SKM-1 (cell line): Measurements from ENCODE around the gene ELOF1.
"Not testable (repeated sequence)": the region's sequence is repeated elsewhere in the genome, so short reads cannot be mapped to it uniquely, and the experiment has no call there.

Experiments used
- DNase-seq: peaks from one replicate; lab custom pipeline; 2025; ENCODE audit not compliant: unreplicated experiment; lab: John Stamatoyannopoulos, UW

ELOF1 gene

DNA sequence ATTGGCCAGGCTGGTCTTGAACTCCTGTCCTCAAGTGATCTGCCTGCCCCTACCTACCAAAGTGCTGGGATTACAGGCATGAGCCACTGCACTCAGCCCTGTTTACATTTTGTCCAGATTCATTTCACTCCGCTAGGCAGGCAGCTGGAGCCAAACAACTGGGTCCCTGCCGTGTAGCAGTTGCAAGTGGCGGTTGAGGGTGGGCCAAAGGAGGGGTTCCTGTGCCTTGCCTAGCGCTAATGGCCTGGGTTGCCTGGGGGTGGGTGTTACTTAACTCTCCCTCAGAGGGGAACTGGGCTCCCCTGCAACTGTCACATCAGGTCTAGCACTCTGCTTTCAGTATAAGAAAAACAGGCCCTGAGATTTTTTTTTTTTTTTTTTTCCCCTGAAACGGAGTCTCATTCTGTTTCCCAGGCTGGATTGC is 11.0 kb upstream of the ELOF1 start:
- no peak for DNase-seq

DNA sequence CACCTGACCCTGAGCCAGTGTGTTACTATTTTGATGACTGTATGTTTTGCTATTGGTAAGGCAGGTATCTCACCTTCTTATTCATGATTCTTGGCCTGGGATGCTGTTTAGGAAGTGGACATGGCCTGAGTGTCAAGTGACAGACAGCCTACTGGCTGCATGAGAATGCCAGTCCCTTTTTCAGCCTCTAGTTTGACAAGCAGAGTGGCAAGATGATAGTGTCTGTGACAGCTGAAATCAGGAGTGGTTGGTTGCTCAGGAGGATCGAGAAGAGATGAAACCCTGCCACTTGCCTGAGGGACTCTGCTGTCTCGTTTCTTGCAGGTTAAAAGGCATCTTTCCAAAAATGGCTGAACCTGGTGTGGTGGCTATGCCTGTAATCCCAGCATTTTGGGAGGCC is 7.1 kb upstream of the ELOF1 start:
- no peak for DNase-seq

DNA sequence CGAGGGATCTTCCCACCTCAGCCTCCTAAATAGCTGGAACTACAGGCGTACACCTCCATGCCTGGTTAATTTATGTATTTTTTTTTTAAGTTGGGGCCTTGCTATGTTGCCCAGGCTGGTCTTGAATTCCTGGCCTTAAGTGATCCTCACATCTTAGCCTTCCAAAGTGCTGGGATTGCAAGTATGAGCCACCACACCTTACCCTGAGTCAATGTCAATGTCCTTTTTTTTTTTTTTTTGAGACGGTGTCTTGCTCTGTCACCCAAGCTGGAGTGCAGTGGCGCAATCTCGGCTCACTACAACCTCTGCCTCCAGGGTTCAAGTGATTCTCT is 6.6 kb upstream of the ELOF1 start:
- DNase-seq, result not testable (repeated sequence)

DNA sequence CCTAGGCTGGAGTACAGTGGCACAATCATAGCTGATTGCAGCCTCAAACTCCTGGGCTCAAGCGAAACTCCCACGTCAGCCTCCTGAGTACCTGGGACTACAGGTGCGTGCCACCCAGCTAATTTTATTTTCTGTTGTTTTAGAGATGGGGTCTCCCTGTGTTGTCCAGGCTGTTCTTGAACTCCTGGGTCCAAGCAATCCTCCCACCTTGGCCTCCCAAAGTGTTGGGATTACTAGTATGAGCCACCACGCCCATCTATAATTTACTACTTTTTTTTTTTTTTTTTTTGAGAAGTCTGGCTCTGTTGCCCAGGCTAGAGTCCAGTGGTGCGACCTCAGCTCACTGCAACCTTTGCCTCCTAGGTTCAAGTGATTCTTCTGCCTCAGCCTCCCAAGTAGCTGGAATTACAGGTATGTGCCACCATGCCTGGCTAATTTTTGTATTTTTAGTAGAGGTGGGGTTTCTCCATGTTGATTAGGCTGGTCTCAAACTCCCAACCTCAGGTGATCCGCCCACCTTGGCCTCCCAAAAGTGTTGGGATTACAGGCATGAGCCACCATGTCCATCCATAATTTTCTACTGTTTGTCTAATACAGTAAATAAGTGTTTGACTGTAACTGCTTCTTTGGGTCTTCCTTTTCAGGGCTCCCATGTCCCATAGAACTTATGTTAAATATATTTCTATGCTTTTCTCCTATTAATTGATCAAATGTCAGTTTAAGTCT is 5.2 kb upstream of the ELOF1 start:
- not testable (repeated sequence) for DNase-seq

- no peak for DNase-seq
Measured at GRCh38 chr19:11563532-11563931, 4.5 kb upstream of the ELOF1 start.

GRCh38 chr19:11560404-11561051 is 1.5 kb upstream of the ELOF1 start:
- peak; percentile 54 for DNase-seq

DNA sequence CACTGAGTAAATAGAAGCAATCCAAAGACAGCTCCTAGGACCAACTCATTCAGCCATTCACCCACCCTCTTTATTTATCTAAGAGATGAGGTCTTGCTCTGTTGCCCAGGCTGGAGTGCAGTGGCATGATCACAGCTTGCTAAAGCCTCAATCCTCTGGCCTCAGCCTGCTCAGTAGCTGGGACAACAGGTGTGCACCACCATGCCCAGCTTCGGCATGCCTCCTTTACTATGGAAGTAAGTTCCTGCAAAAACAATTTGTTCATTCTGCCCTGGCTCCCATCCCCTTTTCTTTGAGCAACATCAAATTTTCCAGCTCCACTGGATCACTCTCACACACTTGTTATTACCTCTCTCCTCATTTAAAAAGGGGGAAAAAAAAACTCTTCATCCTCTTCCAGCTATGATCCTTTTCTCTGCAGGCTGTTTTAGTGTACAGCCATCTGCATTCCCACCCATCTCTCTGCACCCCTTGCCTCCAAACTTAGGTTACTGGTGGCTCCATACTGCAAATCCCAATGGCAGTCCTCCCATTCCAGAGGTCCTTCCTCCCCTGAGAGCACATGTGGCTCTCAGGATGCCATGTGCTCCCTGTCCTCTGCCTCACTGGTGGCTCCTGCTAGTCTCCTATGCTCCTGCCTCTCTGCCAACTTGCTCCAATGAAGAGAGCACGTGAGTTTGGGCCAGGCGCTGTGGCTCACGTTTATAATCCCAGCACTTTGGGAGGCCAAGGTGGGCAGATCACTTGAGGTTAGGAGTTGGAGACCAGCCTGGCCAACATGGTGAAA is 2.2 kb downstream of the ELOF1 start:
- no peak for DNase-seq

DNA sequence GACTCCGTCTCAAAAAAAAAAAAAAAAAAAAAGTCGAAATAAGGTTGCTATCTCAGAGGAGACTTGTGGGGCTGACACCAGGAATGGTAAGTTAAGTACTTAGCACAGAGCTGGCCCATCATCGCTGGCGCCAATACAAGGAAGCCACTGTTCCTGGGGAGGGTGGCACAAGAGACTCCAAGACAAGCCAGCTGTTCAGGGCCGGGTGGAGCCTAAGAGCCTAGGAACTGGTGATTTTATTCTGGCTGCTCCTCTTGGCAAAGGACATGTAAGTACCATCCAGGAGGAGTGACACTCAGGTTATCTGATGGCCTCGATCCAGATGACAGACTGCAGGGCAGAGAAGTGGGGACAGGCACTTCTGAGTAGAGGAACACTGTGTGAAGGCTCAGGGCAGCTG is 3.8 kb downstream of the ELOF1 start:
- no peak for DNase-seq

DNA sequence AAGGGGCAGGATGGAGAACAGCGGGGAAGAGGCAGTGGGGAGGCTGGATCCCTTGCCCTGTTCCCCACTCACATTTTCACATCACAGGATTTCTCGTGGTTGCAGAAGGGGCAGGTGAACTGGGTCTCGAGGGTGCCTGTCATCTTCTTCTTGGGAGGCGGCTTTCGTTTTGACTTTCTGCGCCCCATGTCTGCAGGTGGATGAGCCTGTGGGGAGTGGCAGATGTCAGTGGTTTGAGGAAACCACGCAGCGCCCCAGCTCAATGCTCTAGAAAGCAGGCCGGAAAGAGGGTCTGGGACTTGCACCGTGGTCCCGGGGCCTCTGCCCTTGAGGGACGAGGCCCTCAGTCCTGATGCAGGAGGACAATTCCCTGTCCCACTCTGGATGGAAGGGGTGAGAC is 4.9 kb downstream of the ELOF1 start:
- DNase-seq, result no peak

- no peak for DNase-seq
Measured at GRCh38 chr19:11552666-11553372, 6.2 kb downstream of the ELOF1 start.

GRCh38 chr19:11551603-11552235 is 7.3 kb downstream of the ELOF1 start:
- no peak for DNase-seq

DNA sequence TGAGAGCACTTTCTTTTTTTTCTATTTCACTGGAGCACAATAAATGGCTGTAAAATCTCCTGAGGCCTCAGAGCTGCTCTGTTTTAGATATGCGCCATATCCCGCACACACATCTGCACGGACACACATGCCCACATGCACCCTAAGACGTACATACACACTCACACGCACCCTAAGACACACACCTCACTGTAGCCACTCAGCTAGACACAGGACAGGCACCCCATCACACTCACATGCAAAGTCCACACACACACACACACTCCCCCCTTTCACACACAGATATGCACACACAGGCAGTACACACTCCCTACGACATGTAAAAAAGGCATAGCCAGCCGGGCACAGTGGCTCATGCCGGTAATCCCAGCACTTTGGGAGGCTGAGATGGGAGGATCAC is 8.8 kb downstream of the ELOF1 start:
- DNase-seq, result no peak

- no peak for DNase-seq
Measured at GRCh38 chr19:11549386-11549953, 9.6 kb downstream of the ELOF1 start.

DNA sequence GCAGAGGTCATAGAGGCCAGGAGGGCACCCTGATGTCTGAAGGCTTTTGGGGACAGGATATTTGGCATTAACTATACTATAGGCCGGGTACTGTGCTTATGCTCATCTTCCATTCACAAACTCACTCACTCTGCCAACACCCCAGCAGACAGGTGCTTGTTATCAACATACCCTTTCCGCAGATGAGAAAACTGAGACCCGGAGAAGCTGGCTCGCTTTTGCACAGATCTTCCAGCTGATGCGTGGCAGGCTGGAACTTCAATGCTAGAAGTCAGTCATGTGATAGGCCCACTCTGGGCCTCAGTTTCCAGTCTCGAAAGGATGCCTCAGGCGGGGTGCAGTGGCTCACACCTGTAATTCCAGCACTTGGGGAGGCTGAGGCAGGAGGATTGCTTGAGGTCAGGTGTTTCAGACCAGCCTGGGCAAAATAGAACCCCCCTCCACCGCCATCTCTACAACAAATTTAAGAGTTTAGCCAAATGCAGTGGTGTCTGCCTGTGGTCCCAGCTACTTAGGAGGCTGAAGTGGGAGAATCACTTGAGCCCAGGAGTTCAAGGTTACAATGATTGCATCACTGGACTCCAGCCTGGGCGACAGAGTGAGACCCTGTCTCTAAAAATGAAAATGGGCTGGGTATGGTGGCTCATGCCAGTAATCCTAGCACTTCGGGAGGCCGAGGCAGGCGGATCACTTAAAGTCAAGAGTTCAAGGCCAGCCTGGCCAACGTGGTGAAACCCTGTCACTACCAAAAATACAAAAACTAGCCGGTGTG is 10.9 kb downstream of the ELOF1 start:
- no peak for DNase-seq

DNA sequence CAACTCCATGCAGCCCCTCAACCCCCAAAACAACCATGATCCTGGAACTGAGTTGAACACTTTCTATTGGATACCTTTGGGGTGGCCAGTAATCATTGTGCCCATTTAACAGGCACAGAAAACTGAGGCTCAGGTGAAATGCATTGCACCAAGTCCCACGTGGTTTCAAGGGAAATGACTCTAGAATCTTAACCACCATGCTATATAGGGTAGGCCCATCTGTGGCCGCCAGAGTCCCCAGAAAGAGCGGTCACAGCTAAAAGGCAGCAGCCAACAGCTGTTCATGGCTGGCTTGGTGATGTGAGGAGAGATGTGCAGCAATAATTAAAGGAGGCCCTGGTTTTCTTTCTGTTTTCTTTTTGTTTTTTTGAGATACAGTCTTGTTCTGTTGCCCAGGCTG is 17.8 kb downstream of the ELOF1 start:
- no peak for DNase-seq

GRCh38 chr19:11540645-11541044 is 18.4 kb downstream of the ELOF1 start:
- DNase-seq, result no peak

DNA sequence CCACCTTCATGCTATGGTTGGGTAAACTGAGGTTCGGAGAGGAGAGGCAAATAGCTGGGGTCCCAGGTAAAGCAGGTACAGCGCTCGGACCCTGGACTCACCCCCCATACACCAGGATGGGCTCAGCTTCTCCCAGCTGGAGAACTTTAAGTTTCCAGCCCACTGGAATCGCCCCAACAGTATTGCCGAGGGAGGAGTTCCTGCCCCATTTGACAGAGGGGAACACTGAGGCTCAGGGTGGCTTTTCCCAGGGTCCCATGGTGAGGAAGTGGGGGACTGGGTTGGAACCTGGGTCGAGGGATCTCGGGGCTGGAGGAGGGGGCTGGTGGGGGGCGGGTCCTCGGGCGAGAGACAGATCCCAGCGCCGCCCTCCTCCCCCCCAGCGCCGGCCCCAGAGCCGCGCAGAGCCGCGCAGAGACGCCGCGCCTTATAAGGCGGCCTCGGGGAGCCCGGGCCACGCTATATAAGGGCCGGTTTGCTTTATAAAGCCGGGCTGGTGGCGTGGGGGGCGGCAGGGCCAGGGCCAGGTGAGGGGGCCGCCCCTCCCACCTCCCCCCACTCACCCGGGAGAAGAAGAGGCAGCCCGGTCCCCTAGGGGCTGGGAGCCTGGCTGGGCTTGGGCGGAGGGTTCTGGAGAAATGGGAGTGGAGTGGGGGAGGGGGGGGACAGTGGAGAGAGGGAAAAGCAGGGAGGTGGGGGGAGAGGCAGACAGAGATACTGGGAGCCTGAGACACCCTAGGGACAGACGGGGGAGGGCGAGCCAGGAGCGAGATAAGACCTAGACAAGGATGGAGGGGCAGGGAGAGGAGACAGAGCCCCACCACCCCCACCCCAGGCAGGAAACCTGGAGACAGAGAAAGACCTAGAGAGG is 19.3 kb downstream of the ELOF1 start:
- no peak for DNase-seq

DNA sequence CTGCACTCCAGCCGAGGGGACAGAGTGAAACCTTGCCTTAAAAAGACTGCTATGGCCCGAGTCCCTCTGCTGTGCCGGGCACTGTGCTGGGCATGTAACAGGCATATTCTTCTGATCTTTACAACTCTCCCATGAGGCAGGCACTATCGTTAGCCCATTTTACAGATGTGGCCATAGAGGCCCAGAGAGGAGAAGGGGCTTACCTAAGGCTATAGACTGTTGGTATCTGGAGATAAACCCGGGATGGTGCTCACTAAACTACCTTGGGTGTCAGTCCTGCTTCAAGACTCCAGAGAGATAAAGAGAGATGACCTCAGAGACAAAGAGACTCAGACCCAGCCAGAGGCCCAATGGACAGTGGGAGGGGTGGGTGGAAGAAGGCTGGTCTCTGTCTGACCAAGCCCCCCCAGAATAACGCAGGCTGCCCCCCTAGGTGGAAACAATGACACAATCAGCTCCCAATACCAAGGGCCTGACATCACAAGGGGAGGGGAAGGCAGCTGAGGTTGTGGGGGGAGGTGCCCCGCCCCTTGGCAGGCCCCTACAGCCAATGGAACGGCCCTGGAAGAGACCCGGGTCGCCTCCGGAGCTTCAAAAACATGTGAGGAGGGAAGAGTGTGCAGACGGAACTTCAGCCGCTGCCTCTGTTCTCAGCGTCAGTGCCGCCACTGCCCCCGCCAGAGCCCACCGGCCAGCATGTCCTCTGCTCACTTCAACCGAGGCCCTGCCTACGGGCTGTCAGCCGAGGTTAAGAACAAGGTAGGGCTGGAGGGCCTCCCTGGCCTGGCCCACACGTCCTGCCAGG is 20.6 kb downstream of the ELOF1 start, which contains the start of gene CNN1:
Gene CNN1 (plus strand): TSS at position 620 of the 805 bp plus-strand sequence. CDS start 77 bp downstream, at position 697.
- no peak for DNase-seq
